Endothelial cell (in vitro differentiated cells): ENCODE results near the gene HMGCS2. TPM values are rescaled to one million over a fixed set of nuclear protein-coding genes. Genes with fewer than 3 reads are reported as not detected.

Source experiments
- DNase-seq: peaks from one replicate; pipeline ENCODE4 v3.0.0; 2021; ENCODE audit warnings: low spot score
- H3K27ac Mint-ChIP-seq: one replicate; pipeline ENCODE4 v1.8.0; 2021; ENCODE audit warnings: mixed read lengths, inconsistent platforms; ENCODE audit not compliant: unreplicated experiment
- H3K27me3 Mint-ChIP-seq: one replicate; pipeline ENCODE4 v1.8.0; 2021; ENCODE audit warnings: mild to moderate bottlenecking, moderate library complexity, mixed read lengths, inconsistent platforms; ENCODE audit not compliant: unreplicated experiment
- H3K36me3 Mint-ChIP-seq: one replicate; pipeline ENCODE4 v1.8.0; 2021; ENCODE audit warnings: mild to moderate bottlenecking, low read depth, mixed read lengths, inconsistent platforms; ENCODE audit not compliant: unreplicated experiment
- H3K4me1 Mint-ChIP-seq: one replicate; pipeline ENCODE4 v1.8.0; 2021; ENCODE audit warnings: mild to moderate bottlenecking, mixed read lengths, inconsistent platforms; ENCODE audit not compliant: unreplicated experiment
- H3K4me3 Mint-ChIP-seq: one replicate; pipeline ENCODE4 v1.8.0; 2021; ENCODE audit warnings: mild to moderate bottlenecking, mixed read lengths, inconsistent platforms; ENCODE audit not compliant: unreplicated experiment
- H3K9me3 Mint-ChIP-seq: one replicate; pipeline ENCODE4 v1.8.0; 2021; ENCODE audit warnings: mixed read lengths, inconsistent platforms; ENCODE audit not compliant: unreplicated experiment
- total RNA-seq: library from RNA; stranded (reverse); fragmentation: NEBNext Ultra II Directional; extraction: Animal tissue kit (Norgen Biotek cat#: 25700); gene quantifications from one replicate; pipeline ENCODE4 v1.2.1, GENCODE V29; 2021; ENCODE audit not compliant: unreplicated experiment
- TF ChIP-seq, protein P1 (sequence below): fragments of 200-600 bp; sonication (generic); IDR thresholded peaks from one replicate; pipeline ENCODE4 v1.5.0; 2021; ENCODE audit warnings: antibody characterized with exemption; ENCODE audit not compliant: unreplicated experiment

Gene HMGCS2
- total RNA-seq, 1 donor from 2014 or later = not detected

GRCh38 chr1:119814288-119814687, 45.6 kb upstream of the HMGCS2 start:
- H3K36me3 Mint-ChIP-seq = no peaks in the 10 kb centered on the region
- H3K4me3 Mint-ChIP-seq = no peak overlapping the region
- no peaks in the 10 kb centered on the region for H3K9me3 Mint-ChIP-seq
- no peak overlapping the region for H3K27ac Mint-ChIP-seq
- H3K4me1 Mint-ChIP-seq = no peaks in the 10 kb centered on the region
- TF ChIP-seq, protein P1, sequence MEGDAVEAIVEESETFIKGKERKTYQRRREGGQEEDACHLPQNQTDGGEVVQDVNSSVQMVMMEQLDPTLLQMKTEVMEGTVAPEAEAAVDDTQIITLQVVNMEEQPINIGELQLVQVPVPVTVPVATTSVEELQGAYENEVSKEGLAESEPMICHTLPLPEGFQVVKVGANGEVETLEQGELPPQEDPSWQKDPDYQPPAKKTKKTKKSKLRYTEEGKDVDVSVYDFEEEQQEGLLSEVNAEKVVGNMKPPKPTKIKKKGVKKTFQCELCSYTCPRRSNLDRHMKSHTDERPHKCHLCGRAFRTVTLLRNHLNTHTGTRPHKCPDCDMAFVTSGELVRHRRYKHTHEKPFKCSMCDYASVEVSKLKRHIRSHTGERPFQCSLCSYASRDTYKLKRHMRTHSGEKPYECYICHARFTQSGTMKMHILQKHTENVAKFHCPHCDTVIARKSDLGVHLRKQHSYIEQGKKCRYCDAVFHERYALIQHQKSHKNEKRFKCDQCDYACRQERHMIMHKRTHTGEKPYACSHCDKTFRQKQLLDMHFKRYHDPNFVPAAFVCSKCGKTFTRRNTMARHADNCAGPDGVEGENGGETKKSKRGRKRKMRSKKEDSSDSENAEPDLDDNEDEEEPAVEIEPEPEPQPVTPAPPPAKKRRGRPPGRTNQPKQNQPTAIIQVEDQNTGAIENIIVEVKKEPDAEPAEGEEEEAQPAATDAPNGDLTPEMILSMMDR = no peak
- H3K27me3 Mint-ChIP-seq = no peaks in the 10 kb centered on the region
- no peak for DNase-seq

DNA sequence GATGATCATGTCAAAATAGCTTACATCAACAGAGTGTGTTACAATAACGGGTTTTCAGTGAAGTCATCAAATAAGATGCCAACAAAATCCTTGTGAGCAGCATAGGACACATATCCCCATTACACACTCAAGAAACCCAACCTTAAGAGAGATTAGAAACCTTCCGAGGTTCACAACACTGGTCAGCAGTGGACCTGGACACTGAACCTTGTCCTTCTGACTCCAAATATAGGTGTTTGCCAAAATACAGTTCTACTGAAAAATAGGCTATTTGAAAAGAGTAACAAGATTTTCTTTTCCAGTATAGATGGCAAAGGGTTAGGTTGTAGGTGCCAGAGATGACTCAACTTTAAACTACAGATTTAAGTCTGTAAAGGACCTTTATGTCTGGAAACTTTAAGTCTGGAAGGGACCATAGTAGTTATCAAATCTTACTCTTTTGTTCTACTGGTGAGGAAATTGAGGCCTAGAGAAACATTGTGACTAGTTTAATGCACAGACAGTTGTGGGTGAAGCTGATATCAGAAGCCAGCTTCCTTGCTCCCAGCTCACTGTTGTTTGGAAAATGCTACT, 43.4 kb upstream of the HMGCS2 start:
- H3K4me3 Mint-ChIP-seq = no peak overlapping the region

DNA sequence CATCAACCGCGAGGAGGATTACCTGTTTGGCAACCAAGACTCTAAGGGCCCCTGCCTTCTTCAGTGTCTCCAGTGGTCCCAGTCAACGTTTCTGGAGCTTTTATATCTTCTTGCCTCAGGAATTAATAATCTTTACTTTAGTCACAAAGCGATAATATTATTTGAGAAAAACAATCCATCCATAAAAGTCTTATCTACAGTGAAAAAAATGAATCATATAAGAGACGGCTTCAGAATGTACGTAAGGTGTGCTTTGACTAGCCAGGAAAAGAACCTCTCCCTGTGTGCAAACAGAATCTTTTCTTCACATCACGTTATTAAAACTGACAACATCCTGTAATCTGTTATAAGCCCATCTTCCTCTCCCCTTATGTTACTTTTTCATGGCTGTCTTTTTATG, 42.7 kb upstream of the HMGCS2 start, which contains the start of gene REG4:
Gene REG4, minus strand, starts transcription at position 74 of the 400 bp plus-strand sequence. CDS start 2,691 bp downstream, outside the sequence.
- H3K4me1 Mint-ChIP-seq = no peaks in the 10 kb centered on the region
- H3K36me3 Mint-ChIP-seq = no peaks in the 10 kb centered on the region
- no peak for DNase-seq
- no peak within 1 kb of the TSS for H3K27ac Mint-ChIP-seq
- TF ChIP-seq, protein P1 = no peak
- no peaks in the 10 kb centered on the region for H3K27me3 Mint-ChIP-seq
- no peaks in the 10 kb centered on the region for H3K9me3 Mint-ChIP-seq
- no peak within 1 kb of the TSS for H3K4me3 Mint-ChIP-seq

More for the DNA sequence above, 43.4 kb upstream of the HMGCS2 start:
- TF ChIP-seq, protein P1 = no peak
- no peaks in the 10 kb centered on the region for H3K9me3 Mint-ChIP-seq
- H3K27me3 Mint-ChIP-seq = no peaks in the 10 kb centered on the region
- H3K36me3 Mint-ChIP-seq = no peaks in the 10 kb centered on the region
- DNase-seq = no peak
- no peak overlapping the region for H3K27ac Mint-ChIP-seq
- H3K4me1 Mint-ChIP-seq = no peaks in the 10 kb centered on the region

- TF ChIP-seq, protein P1 = peak; percentile 81
- Mint-ChIP-seq H3K9me3 (no peaks in the 10 kb centered on the region), H3K27ac (no peak overlapping the region), H3K36me3 (no peaks in the 10 kb centered on the region), H3K4me1 (no peaks in the 10 kb centered on the region), H3K27me3 (no peaks in the 10 kb centered on the region), H3K4me3 (no peak overlapping the region)
- peak; percentile 70 for DNase-seq
These were observed 40.4 kb upstream of the HMGCS2 start for GRCh38 chr1:119808972-119809550.

DNA sequence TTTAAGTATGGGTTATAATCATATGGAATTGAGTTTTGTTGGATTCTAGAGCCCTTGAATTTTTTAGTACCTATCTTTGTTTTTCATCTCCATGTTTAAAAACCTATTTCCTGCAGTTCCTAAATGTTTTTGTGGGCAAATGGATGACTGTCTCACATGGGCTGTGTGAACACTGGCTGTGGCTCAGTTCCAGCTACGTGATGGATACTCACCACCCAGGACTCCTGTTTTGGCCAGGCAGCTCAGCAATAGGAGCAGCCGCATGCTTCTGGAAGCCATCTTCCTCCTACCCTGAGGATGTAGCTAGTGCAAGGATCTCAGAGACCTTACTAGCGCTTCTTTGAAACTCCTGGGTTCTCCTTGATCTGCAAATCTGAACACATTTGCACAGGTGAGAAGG, 39.8 kb upstream of the HMGCS2 start:
- H3K27me3 Mint-ChIP-seq = no peaks in the 10 kb centered on the region
- H3K36me3 Mint-ChIP-seq = no peaks in the 10 kb centered on the region
- no peaks in the 10 kb centered on the region for H3K9me3 Mint-ChIP-seq
- H3K27ac Mint-ChIP-seq = no peak overlapping the region
- DNase-seq = no peak
- TF ChIP-seq, protein P1 = no peak
- H3K4me1 Mint-ChIP-seq = no peaks in the 10 kb centered on the region
- H3K4me3 Mint-ChIP-seq = no peak overlapping the region
